ENCODE results near the gene KLKB1.

The KLKB1 gene

GRCh38 chr4:186227221-186227620 is at the start of gene KLKB1:
Gene KLKB1, plus strand, starts transcription at chr4:186227507. Its CDS starts 689 bp downstream, at chr4:186228196.
- no peak for DNase-seq (ENCODE audit: low read depth in 2 of 2)

- no peak for DNase-seq (ENCODE audit: low read depth in 2 of 2)
Measured at GRCh38 chr4:186188107-186188506, 39.2 kb upstream of the KLKB1 start.

- DNase-seq (ENCODE audit: low read depth in 2 of 2) = no peak
Measured at GRCh38 chr4:186189656-186190055, 37.7 kb upstream of the KLKB1 start.

GRCh38 chr4:186190581-186191199 is 36.6 kb upstream of the KLKB1 start:
- DNase-seq (ENCODE audit: low read depth in 2 of 2) = peak; percentile 5 to 18

GRCh38 chr4:186191200-186192065 is 35.9 kb upstream of the KLKB1 start, which contains the start of gene CYP4V2:
Gene CYP4V2, plus strand, starts transcription at chr4:186191567. Its CDS starts 257 bp downstream, at chr4:186191824.
- DNase-seq (ENCODE audit: low read depth in 2 of 2) = peak; percentile 65 to 68

- DNase-seq (ENCODE audit: low read depth in 2 of 2) = no peak
Measured at GRCh38 chr4:186192066-186192612, 35.2 kb upstream of the KLKB1 start.

GRCh38 chr4:186193851-186194250 is 33.5 kb upstream of the KLKB1 start:
- no peak for DNase-seq (ENCODE audit: low read depth in 2 of 2)

GRCh38 chr4:186196063-186196462 is 31.2 kb upstream of the KLKB1 start:
- DNase-seq (ENCODE audit: low read depth in 2 of 2) = no peak

- no peak for DNase-seq (ENCODE audit: low read depth in 2 of 2)
Measured at GRCh38 chr4:186200516-186200915, 26.8 kb upstream of the KLKB1 start.

- DNase-seq (ENCODE audit: low read depth in 2 of 2) = no peak
Measured at GRCh38 chr4:186201010-186201409, 26.3 kb upstream of the KLKB1 start.

GRCh38 chr4:186201535-186202230 is 25.6 kb upstream of the KLKB1 start:
- DNase-seq (ENCODE audit: low read depth in 2 of 2) = peak in 1 of 2 donors; percentile 29

GRCh38 chr4:186202490-186203140 is 24.7 kb upstream of the KLKB1 start:
- no peak for DNase-seq (ENCODE audit: low read depth in 2 of 2)

- DNase-seq (ENCODE audit: low read depth in 2 of 2) = no peak
Measured at GRCh38 chr4:186203406-186203805, 23.9 kb upstream of the KLKB1 start.

- DNase-seq (ENCODE audit: low read depth in 2 of 2) = peak in 1 of 2 donors; percentile 39
Measured at GRCh38 chr4:186204103-186204559, 23.2 kb upstream of the KLKB1 start.

- no peak for DNase-seq (ENCODE audit: low read depth in 2 of 2)
Measured at GRCh38 chr4:186204686-186205085, 22.6 kb upstream of the KLKB1 start.

GRCh38 chr4:186205156-186205555 is 22.2 kb upstream of the KLKB1 start:
- no peak for DNase-seq (ENCODE audit: low read depth in 2 of 2)

- no peak for DNase-seq (ENCODE audit: low read depth in 2 of 2)
Measured at GRCh38 chr4:186216465-186217024, 10.8 kb upstream of the KLKB1 start.

- no peak for DNase-seq (ENCODE audit: low read depth in 2 of 2)
Measured at GRCh38 chr4:186217733-186218293, 9.5 kb upstream of the KLKB1 start.

- DNase-seq (ENCODE audit: low read depth in 2 of 2) = no peak
Measured at GRCh38 chr4:186221624-186222023, 5.7 kb upstream of the KLKB1 start.

GRCh38 chr4:186225848-186226247 is 1.5 kb upstream of the KLKB1 start:
- no peak for DNase-seq (ENCODE audit: low read depth in 2 of 2)
